ENCODE results near the gene SLC4A7. TPM values are rescaled to one million over a fixed set of nuclear protein-coding genes. Genes with fewer than 3 reads are reported as not detected.
"Not testable (repeated sequence)": the region's sequence is repeated elsewhere in the genome, so short reads cannot be mapped to it uniquely, and the experiment has no call there.

SLC4A7 gene
- total and polyA plus RNA-seq, 2 donors (not counting 1 experiment from before 2014, with no cell fraction given): 23.8 to 214 TPM

- DNase-seq (ENCODE audit: low read depth in 2 of 2): no peak
- Histone ChIP-seq H3K9ac (ENCODE audit: insufficient read depth, low read length) (no peak overlapping the region), H3K79me2 (ENCODE audit: control insufficient read depth, insufficient read depth, low read length) (no peaks in the 10 kb centered on the region), H3K27ac (ENCODE audit: insufficient read depth, low read length) (no peak overlapping the region), H3K4me1 (ENCODE audit: control insufficient read depth, extremely low read depth, insufficient read depth, low read length) (peaks cover 6% of the 10 kb centered on the region), H3K4me2 (ENCODE audit: extremely low read depth, insufficient read depth, low read length) (no peak overlapping the region), H4K20me1 (ENCODE audit: control insufficient read depth, extremely low read depth, insufficient read depth, low read length) (no peaks in the 10 kb centered on the region), H3K36me3 (ENCODE audit: control insufficient read depth, insufficient read depth, low read length) (peaks cover 10% of the 10 kb centered on the region), H3K9me3 (ENCODE audit: control insufficient read depth, insufficient read depth, low read depth, low read length) (no peaks in the 10 kb centered on the region), H2AFZ (ENCODE audit: low read length) (no peak overlapping the region), H3K27me3 (ENCODE audit: control insufficient read depth, insufficient read depth, low read length) (no peaks in the 10 kb centered on the region), H3K4me3 (replicated peaks in 1 of 4; ENCODE audit: control extremely low read depth in 1 of 4, insufficient read depth in 1 of 4, low read depth in 3 of 4, low read length in 4 of 4) (no peak overlapping the region)
- TF ChIP-seq CTCF (conservative IDR thresholded peaks at IDR 0.05 in 1 of 2, IDR thresholded peaks at IDR 0.05 in 1 of 2; ENCODE audit: low read depth in 1 of 2, low read length in 2 of 2): no peak
- TF ChIP-seq EZH2 (IDR thresholded peaks at IDR 0.05; ENCODE audit: low read length, missing control alignments): no peak
Measured at GRCh38 chr3:27422617-27423016, 61.6 kb downstream of the SLC4A7 start.

- peaks cover 8% of the 10 kb centered on the region for H3K36me3 ChIP-seq (ENCODE audit: control insufficient read depth, insufficient read depth, low read length)
- no peaks in the 10 kb centered on the region for H3K27me3 ChIP-seq (ENCODE audit: control insufficient read depth, insufficient read depth, low read length)
- H4K20me1 ChIP-seq (ENCODE audit: control insufficient read depth, extremely low read depth, insufficient read depth, low read length): no peaks in the 10 kb centered on the region
- H3K27ac ChIP-seq (ENCODE audit: insufficient read depth, low read length): no peak overlapping the region
- no peak overlapping the region for H3K4me2 ChIP-seq (ENCODE audit: extremely low read depth, insufficient read depth, low read length)
- TF ChIP-seq EZH2 (IDR thresholded peaks at IDR 0.05; ENCODE audit: low read length, missing control alignments) (no peak), CTCF (conservative IDR thresholded peaks at IDR 0.05 in 1 of 2, IDR thresholded peaks at IDR 0.05 in 1 of 2; ENCODE audit: low read depth in 1 of 2, low read length in 2 of 2) (no peak)
- DNase-seq (ENCODE audit: low read depth in 2 of 2): no peak
- no peaks in the 10 kb centered on the region for H3K9me3 ChIP-seq (ENCODE audit: control insufficient read depth, insufficient read depth, low read depth, low read length)
- H3K4me1 ChIP-seq (ENCODE audit: control insufficient read depth, extremely low read depth, insufficient read depth, low read length): no peaks in the 10 kb centered on the region
- H2AFZ ChIP-seq (ENCODE audit: low read length): no peak overlapping the region
- no peak overlapping the region for H3K4me3 ChIP-seq (replicated peaks in 1 of 4; ENCODE audit: control extremely low read depth in 1 of 4, insufficient read depth in 1 of 4, low read depth in 3 of 4, low read length in 4 of 4)
- no peak overlapping the region for H3K9ac ChIP-seq (ENCODE audit: insufficient read depth, low read length)
- no peaks in the 10 kb centered on the region for H3K79me2 ChIP-seq (ENCODE audit: control insufficient read depth, insufficient read depth, low read length)
Measured at GRCh38 chr3:27415202-27415601, 69.0 kb downstream of the SLC4A7 start.

GRCh38 chr3:27392950-27393679 is 91.1 kb downstream of the SLC4A7 start:
- H3K9ac ChIP-seq (ENCODE audit: insufficient read depth, low read length): no peak overlapping the region
- DNase-seq (ENCODE audit: low read depth in 2 of 2): no peak
- H4K20me1 ChIP-seq (ENCODE audit: control insufficient read depth, extremely low read depth, insufficient read depth, low read length): no peaks in the 10 kb centered on the region
- H3K79me2 ChIP-seq (ENCODE audit: control insufficient read depth, insufficient read depth, low read length): no peaks in the 10 kb centered on the region
- H3K9me3 ChIP-seq (ENCODE audit: control insufficient read depth, insufficient read depth, low read depth, low read length): no peaks in the 10 kb centered on the region
- TF ChIP-seq CTCF (conservative IDR thresholded peaks at IDR 0.05 in 1 of 2, IDR thresholded peaks at IDR 0.05 in 1 of 2; ENCODE audit: low read depth in 1 of 2, low read length in 2 of 2) (no peak), EZH2 (IDR thresholded peaks at IDR 0.05; ENCODE audit: low read length, missing control alignments) (no peak)
- no peaks in the 10 kb centered on the region for H3K36me3 ChIP-seq (ENCODE audit: control insufficient read depth, insufficient read depth, low read length)
- no peaks in the 10 kb centered on the region for H3K4me1 ChIP-seq (ENCODE audit: control insufficient read depth, extremely low read depth, insufficient read depth, low read length)
- no peak overlapping the region for H3K27ac ChIP-seq (ENCODE audit: insufficient read depth, low read length)
- no peaks in the 10 kb centered on the region for H3K27me3 ChIP-seq (ENCODE audit: control insufficient read depth, insufficient read depth, low read length)
- no peak overlapping the region for H3K4me3 ChIP-seq (replicated peaks in 1 of 4; ENCODE audit: control extremely low read depth in 1 of 4, insufficient read depth in 1 of 4, low read depth in 3 of 4, low read length in 4 of 4)
- no peak overlapping the region for H2AFZ ChIP-seq (ENCODE audit: low read length)
- H3K4me2 ChIP-seq (ENCODE audit: extremely low read depth, insufficient read depth, low read length): no peak overlapping the region

- not testable (repeated sequence) for H3K4me3 ChIP-seq (replicated peaks in 1 of 4; ENCODE audit: control extremely low read depth in 1 of 4, insufficient read depth in 1 of 4, low read depth in 3 of 4, low read length in 4 of 4); H3K27me3 ChIP-seq (ENCODE audit: control insufficient read depth, insufficient read depth, low read length); H3K4me2 ChIP-seq (ENCODE audit: extremely low read depth, insufficient read depth, low read length); H3K79me2 ChIP-seq (ENCODE audit: control insufficient read depth, insufficient read depth, low read length); H4K20me1 ChIP-seq (ENCODE audit: control insufficient read depth, extremely low read depth, insufficient read depth, low read length); H3K9ac ChIP-seq (ENCODE audit: insufficient read depth, low read length); H3K4me1 ChIP-seq (ENCODE audit: control insufficient read depth, extremely low read depth, insufficient read depth, low read length); H3K36me3 ChIP-seq (ENCODE audit: control insufficient read depth, insufficient read depth, low read length); H2AFZ ChIP-seq (ENCODE audit: low read length); DNase-seq (ENCODE audit: low read depth in 2 of 2); H3K9me3 ChIP-seq (ENCODE audit: control insufficient read depth, insufficient read depth, low read depth, low read length); H3K27ac ChIP-seq (ENCODE audit: insufficient read depth, low read length)
Measured at GRCh38 chr3:27392414-27392813, 91.8 kb downstream of the SLC4A7 start.
